DND-41 (cell line): ENCODE measurements around the gene DDX1.

Source experiments
- ATAC-seq: fragments of 200-7000 bp; cut with Tn5 transposase; 3 replicates; pipeline ENCODE4 v1.9.1; 2021; ENCODE audit warnings: low read depth; ENCODE audit not compliant: insufficient read depth
- DNase-seq: peaks from one replicate; pipeline ENCODE4 v3.0.0-alpha.2; 2020
- H2AFZ ChIP-seq: 2 replicates; pipeline ENCODE4 v1.6.0; 2012; ENCODE audit warnings: low read depth, low read length
- H3K27ac ChIP-seq: 2 replicates; pipeline ENCODE4 v1.5.1; 2012; ENCODE audit warnings: low read length, inconsistent platforms
- H3K27me3 ChIP-seq: fragments of 200-600 bp; sonication (generic); 2 replicates; pipeline ENCODE4 v1.6.0; 2012; ENCODE audit warnings: low read length, mild to moderate bottlenecking, inconsistent platforms; ENCODE audit not compliant: insufficient read depth, poor library complexity
- H3K36me3 ChIP-seq: 2 replicates; pipeline ENCODE4 v1.5.1; 2012; ENCODE audit warnings: low read length, inconsistent platforms; ENCODE audit not compliant: insufficient read depth
- H3K4me1 ChIP-seq: 2 replicates; pipeline ENCODE4 v1.5.1; 2012; ENCODE audit warnings: mild to moderate bottlenecking, low read length; ENCODE audit not compliant: insufficient read depth
- H3K4me2 ChIP-seq: 2 replicates; pipeline ENCODE4 v1.6.0; 2012; ENCODE audit warnings: mild to moderate bottlenecking, moderate library complexity, low read length, inconsistent platforms; ENCODE audit not compliant: insufficient read depth
- H3K4me3 ChIP-seq, 2 experiments: fragments of 200-600 bp in 1 of 2; shearing (Covaris generic) in 1 of 2; 2 replicates each; pipeline ENCODE4 v1.5.1; 2012 to 2016; ENCODE audit warnings: inconsistent platforms in 2 of 2, low read length in 2 of 2, mild to moderate bottlenecking in 2 of 2, low read depth in 1 of 2, moderate library complexity in 1 of 2
- H3K79me2 ChIP-seq: 2 replicates; pipeline ENCODE4 v1.6.0; 2012; ENCODE audit warnings: low read length, inconsistent platforms; ENCODE audit not compliant: insufficient read depth
- H3K9ac ChIP-seq: 2 replicates; pipeline ENCODE4 v1.6.0; 2012; ENCODE audit warnings: low read depth, mild to moderate bottlenecking, inconsistent platforms, low read length, moderate library complexity
- H3K9me3 ChIP-seq: 2 replicates; pipeline ENCODE4 v1.5.1; 2012; ENCODE audit warnings: low read length, moderate library complexity, mild to moderate bottlenecking, inconsistent platforms; ENCODE audit not compliant: insufficient read depth, severe bottlenecking
- H4K20me1 ChIP-seq: 2 replicates; pipeline ENCODE4 v1.6.0; 2012; ENCODE audit warnings: low read length; ENCODE audit not compliant: insufficient read depth
- EZH2 ChIP-seq: IDR thresholded peaks from 3 replicates; pipeline ENCODE4 v1.6.1; 2012; ENCODE audit warnings: borderline replicate concordance, low read depth, mild to moderate bottlenecking, moderate library complexity, low read length, inconsistent platforms; ENCODE audit not compliant: severe bottlenecking
- TF ChIP-seq, protein P1 (sequence below): IDR thresholded peaks from 2 replicates; pipeline ENCODE4 v1.5.1; 2012; ENCODE audit warnings: borderline replicate concordance, low read length, moderate library complexity, mild to moderate bottlenecking; ENCODE audit not compliant: poor library complexity, severe bottlenecking; ENCODE audit errors: extremely low read depth

The DDX1 gene

GRCh38 chr2:15619076-15619475 lies 27.4 kb downstream of the DDX1 start:
- no peak overlapping the region for H3K27ac ChIP-seq
- no peaks in the 10 kb centered on the region for H3K4me1 ChIP-seq
- no peaks in the 10 kb centered on the region for H3K79me2 ChIP-seq
- H3K27me3 ChIP-seq: no peaks in the 10 kb centered on the region
- H3K36me3 ChIP-seq: peaks cover 92% of the 10 kb centered on the region
- no peak overlapping the region for H3K4me3 ChIP-seq
- H2AFZ ChIP-seq: no peak overlapping the region
- ATAC-seq (peak; percentile 24; the same call in 1 of the 3 replicates), DNase-seq (no peak)
- no peaks in the 10 kb centered on the region for H3K9me3 ChIP-seq
- TF ChIP-seq, protein P1, sequence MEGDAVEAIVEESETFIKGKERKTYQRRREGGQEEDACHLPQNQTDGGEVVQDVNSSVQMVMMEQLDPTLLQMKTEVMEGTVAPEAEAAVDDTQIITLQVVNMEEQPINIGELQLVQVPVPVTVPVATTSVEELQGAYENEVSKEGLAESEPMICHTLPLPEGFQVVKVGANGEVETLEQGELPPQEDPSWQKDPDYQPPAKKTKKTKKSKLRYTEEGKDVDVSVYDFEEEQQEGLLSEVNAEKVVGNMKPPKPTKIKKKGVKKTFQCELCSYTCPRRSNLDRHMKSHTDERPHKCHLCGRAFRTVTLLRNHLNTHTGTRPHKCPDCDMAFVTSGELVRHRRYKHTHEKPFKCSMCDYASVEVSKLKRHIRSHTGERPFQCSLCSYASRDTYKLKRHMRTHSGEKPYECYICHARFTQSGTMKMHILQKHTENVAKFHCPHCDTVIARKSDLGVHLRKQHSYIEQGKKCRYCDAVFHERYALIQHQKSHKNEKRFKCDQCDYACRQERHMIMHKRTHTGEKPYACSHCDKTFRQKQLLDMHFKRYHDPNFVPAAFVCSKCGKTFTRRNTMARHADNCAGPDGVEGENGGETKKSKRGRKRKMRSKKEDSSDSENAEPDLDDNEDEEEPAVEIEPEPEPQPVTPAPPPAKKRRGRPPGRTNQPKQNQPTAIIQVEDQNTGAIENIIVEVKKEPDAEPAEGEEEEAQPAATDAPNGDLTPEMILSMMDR: no peak
- no peak for TF ChIP-seq EZH2
- no peak overlapping the region for H3K9ac ChIP-seq
- no peak overlapping the region for H3K4me2 ChIP-seq
- no peaks in the 10 kb centered on the region for H4K20me1 ChIP-seq

- Histone ChIP-seq H3K4me1 (no peaks in the 10 kb centered on the region), H3K79me2 (no peaks in the 10 kb centered on the region), H3K27me3 (no peaks in the 10 kb centered on the region), H4K20me1 (no peaks in the 10 kb centered on the region), H3K4me3 (no peak overlapping the region), H3K4me2 (no peak overlapping the region), H3K9ac (no peak overlapping the region), H3K36me3 (peaks cover 92% of the 10 kb centered on the region), H2AFZ (no peak overlapping the region), H3K27ac (no peak overlapping the region), H3K9me3 (no peaks in the 10 kb centered on the region)
- TF ChIP-seq, protein P1: no peak
- TF ChIP-seq EZH2: no peak
- no peak for ATAC-seq
- no peak for DNase-seq
These were observed 27.8 kb downstream of the DDX1 start for GRCh38 chr2:15619510-15619909.

DNA sequence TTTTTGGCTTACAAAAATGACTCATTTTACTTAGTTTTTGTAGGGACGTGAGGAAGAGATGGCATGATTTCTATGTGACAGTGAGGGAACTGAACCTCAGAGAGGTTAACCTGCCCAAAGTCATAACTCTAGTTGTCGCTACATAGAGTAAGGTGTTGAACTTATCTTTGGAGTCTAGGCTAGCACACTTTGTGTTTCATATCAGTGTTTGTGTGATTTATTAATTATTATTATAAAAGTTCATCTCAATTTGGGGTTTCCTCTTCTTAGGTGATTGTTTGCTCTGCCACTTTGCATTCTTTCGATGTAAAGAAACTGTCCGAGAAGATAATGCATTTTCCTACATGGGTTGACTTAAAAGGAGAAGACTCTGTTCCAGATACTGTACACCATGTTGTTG lies 28.3 kb downstream of the DDX1 start:
- no peaks in the 10 kb centered on the region for H3K79me2 ChIP-seq
- TF ChIP-seq EZH2: no peak
- TF ChIP-seq, protein P1: no peak
- H3K36me3 ChIP-seq: peaks cover 92% of the 10 kb centered on the region
- no peak overlapping the region for H2AFZ ChIP-seq
- no peaks in the 10 kb centered on the region for H4K20me1 ChIP-seq
- H3K27ac ChIP-seq: no peak overlapping the region
- no peaks in the 10 kb centered on the region for H3K27me3 ChIP-seq
- DNase-seq (no peak), ATAC-seq (no peak)
- H3K9me3 ChIP-seq: no peaks in the 10 kb centered on the region
- H3K4me1 ChIP-seq: no peaks in the 10 kb centered on the region
- no peak overlapping the region for H3K4me3 ChIP-seq
- no peak overlapping the region for H3K9ac ChIP-seq
- no peak overlapping the region for H3K4me2 ChIP-seq

- Histone ChIP-seq H3K9ac (no peak overlapping the region), H2AFZ (no peak overlapping the region), H3K4me2 (no peak overlapping the region), H3K36me3 (peaks cover 92% of the 10 kb centered on the region), H3K9me3 (no peaks in the 10 kb centered on the region), H3K27me3 (no peaks in the 10 kb centered on the region), H3K4me3 (no peak overlapping the region), H3K27ac (no peak overlapping the region), H4K20me1 (no peaks in the 10 kb centered on the region), H3K4me1 (no peaks in the 10 kb centered on the region), H3K79me2 (no peaks in the 10 kb centered on the region)
- TF ChIP-seq, protein P1: no peak
- TF ChIP-seq EZH2: no peak
- DNase-seq (no peak), ATAC-seq (no peak)
These were observed 28.7 kb downstream of the DDX1 start for GRCh38 chr2:15620340-15620739.
